Upper lobe of right lung (tissue), 1 donor: ENCODE results near the gene SLC25A41. TPM values are rescaled to one million over a fixed set of nuclear protein-coding genes. Genes with fewer than 3 reads are reported as not detected.
"Not testable (repeated sequence)": the region's sequence is repeated elsewhere in the genome, so short reads cannot be mapped to it uniquely, and the experiment has no call there.

Experiments
- ATAC-seq: fragments of 200-7000 bp; cut with Tn5 transposase; one replicate; pipeline ENCODE4 v1.9.1; 2020; ENCODE audit warnings: mild to moderate bottlenecking, moderate library complexity
- DNase-seq: peaks from one replicate; pipeline ENCODE4 v3.0.0-alpha.2; 2020
- H3K27ac ChIP-seq: fragments of 200-600 bp; one replicate; pipeline ENCODE4 v1.8.0; 2022
- H3K27me3 ChIP-seq: fragments of 200-600 bp; one replicate; pipeline ENCODE4 v1.8.0; 2022; ENCODE audit warnings: mild to moderate bottlenecking
- H3K36me3 ChIP-seq: fragments of 200-600 bp; one replicate; pipeline ENCODE4 v1.8.0; 2022
- H3K4me1 ChIP-seq: fragments of 200-600 bp; one replicate; pipeline ENCODE4 v1.8.0; 2022
- H3K4me3 ChIP-seq: fragments of 200-600 bp; one replicate; pipeline ENCODE4 v1.8.0; 2022; ENCODE audit warnings: mild to moderate bottlenecking
- H3K9me3 ChIP-seq: fragments of 200-600 bp; one replicate; pipeline ENCODE4 v1.8.0; 2022
- CTCF ChIP-seq: fragments of 200-600 bp; IDR thresholded peaks from one replicate; pipeline ENCODE4 v1.8.0; 2022; ENCODE audit warnings: antibody characterized with exemption
- intact Hi-C: fragments of 100-400 bp; cut with DNase I; formaldehyde crosslinking; loops from one replicate; pipeline ENCODE4 v1.11.0; 2022
- total RNA-seq: library from RNA; stranded (reverse); fragmentation: NEBNext Ultra II Directional; extraction: Animal tissue kit (Norgen Biotek cat#: 25700); gene quantifications from one replicate; pipeline ENCODE4 v1.2.1, GENCODE V29; 2021
- donor health status: DM: no; HTN: yes; CAD: no; lungs with severe emphysema.

The SLC25A41 gene
- total RNA-seq, 1 donor from 2014 or later, result not detected

GRCh38 chr19:6412061-6412446, 21.5 kb downstream of the SLC25A41 start:
- Histone ChIP-seq H3K4me1 (peaks cover 3% of the 10 kb centered on the region), H3K36me3 (peaks cover 32% of the 10 kb centered on the region), H3K9me3 (no peaks in the 10 kb centered on the region), H3K27ac (no peak overlapping the region), H3K27me3 (no peaks in the 10 kb centered on the region), H3K4me3 (no peak overlapping the region)
- no peak for ATAC-seq
- intact Hi-C loops, result no loop called here
- no peak for TF ChIP-seq CTCF
- DNase-seq, result no peak

- no peak for ATAC-seq
- Histone ChIP-seq H3K27me3 (no peaks in the 10 kb centered on the region), H3K4me1 (peaks cover 3% of the 10 kb centered on the region), H3K36me3 (peaks cover 5% of the 10 kb centered on the region), H3K9me3 (no peaks in the 10 kb centered on the region), H3K27ac (no peak overlapping the region), H3K4me3 (no peak overlapping the region)
- intact Hi-C loops, result no loop called here
- DNase-seq, result no peak
- TF ChIP-seq CTCF, result no peak
Observed at GRCh38 chr19:6409346-6409745, 24.2 kb downstream of the SLC25A41 start.

GRCh38 chr19:6406401-6406800, 27.2 kb downstream of the SLC25A41 start:
- Histone ChIP-seq H3K36me3 (no peaks in the 10 kb centered on the region), H3K4me1 (no peaks in the 10 kb centered on the region), H3K4me3 (no peak overlapping the region), H3K27me3 (no peaks in the 10 kb centered on the region), H3K9me3 (no peaks in the 10 kb centered on the region), H3K27ac (no peak overlapping the region)
- DNase-seq (no peak), ATAC-seq (no peak)
- intact Hi-C loops, result no loop called here
- TF ChIP-seq CTCF, result no peak

- no peak for DNase-seq
- H3K27me3 ChIP-seq, result no peaks in the 10 kb centered on the region
- ATAC-seq, result no peak
- H3K36me3 ChIP-seq, result no peaks in the 10 kb centered on the region
- TF ChIP-seq CTCF, result no peak
- no peak overlapping the region for H3K27ac ChIP-seq
- no peaks in the 10 kb centered on the region for H3K9me3 ChIP-seq
- intact Hi-C loops, result no loop called here
- H3K4me1 ChIP-seq, result no peaks in the 10 kb centered on the region
- H3K4me3 ChIP-seq, result no peak overlapping the region
Observed at GRCh38 chr19:6402837-6403608, 30.5 kb downstream of the SLC25A41 start.

GRCh38 chr19:6402058-6402457, 31.5 kb downstream of the SLC25A41 start:
- Histone ChIP-seq H3K4me3 (no peak overlapping the region), H3K36me3 (no peaks in the 10 kb centered on the region), H3K9me3 (no peaks in the 10 kb centered on the region), H3K27ac (no peak overlapping the region), H3K4me1 (no peaks in the 10 kb centered on the region), H3K27me3 (no peaks in the 10 kb centered on the region)
- DNase-seq (no peak), ATAC-seq (no peak)
- TF ChIP-seq CTCF, result no peak
- intact Hi-C loops, result no loop called here

- H3K27me3 ChIP-seq, H3K4me1 ChIP-seq, H3K36me3 ChIP-seq, DNase-seq, ATAC-seq, H3K9me3 ChIP-seq, H3K4me3 ChIP-seq, intact Hi-C loops, H3K27ac ChIP-seq: not testable (repeated sequence)
Observed at GRCh38 chr19:6400062-6400944, 33.3 kb downstream of the SLC25A41 start.
